A172 (cell line): Measurements from ENCODE around the gene IFNAR2. TPM values are rescaled to one million over a fixed set of nuclear protein-coding genes. Genes with fewer than 3 reads are reported as not detected.
A peak's percentile ranks its signal among the peaks of the same experiment; 100 is the strongest.

Experiments used
- DNase-seq: peaks from one replicate; pipeline ENCODE4 v3.0.0-alpha.2; 2015; ENCODE audit warnings: low spot score
- total RNA-seq: library from RNA; depleted of rRNA; stranded (reverse); fragments of >200 nt; shearing (Covaris generic); gene quantifications from 2 replicates; pipeline ENCODE4 v1.2.3, GENCODE V29; 2014; rRNA removed

The IFNAR2 gene
- total RNA-seq, 1 experiment from 2014 or later, result 10.4 TPM

GRCh38 chr21:33267250-33267649 lies 37.5 kb downstream of the IFNAR2 start:
- no peak for DNase-seq

- DNase-seq, result no peak
Observed at GRCh38 chr21:33268393-33268736, 38.6 kb downstream of the IFNAR2 start.

GRCh38 chr21:33268737-33269441 lies 39.2 kb downstream of the IFNAR2 start:
- DNase-seq, result no peak

- no peak for DNase-seq
Observed at GRCh38 chr21:33270986-33271385, 41.2 kb downstream of the IFNAR2 start.

DNA sequence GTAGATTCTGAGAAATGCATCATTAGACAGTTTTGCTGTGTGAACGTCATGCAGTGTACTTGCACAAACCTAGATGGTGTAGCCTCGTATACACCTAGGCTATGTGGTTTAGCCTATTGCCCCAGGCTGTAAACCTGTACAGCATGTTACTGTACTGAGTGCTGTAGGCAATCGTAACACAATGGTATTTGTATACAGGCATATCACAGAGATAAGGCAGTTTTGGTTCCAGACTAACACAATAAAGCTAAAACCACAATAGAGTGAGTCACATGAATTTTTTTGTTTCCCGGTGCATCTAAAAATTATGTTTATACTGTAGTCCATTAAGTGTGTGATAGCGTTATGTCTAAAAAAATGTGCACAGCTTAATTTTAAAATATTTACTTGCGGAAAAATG lies 43.3 kb downstream of the IFNAR2 start:
- peak; percentile 73 for DNase-seq

- DNase-seq, result no peak
Observed at GRCh38 chr21:33278721-33279120, 49.0 kb downstream of the IFNAR2 start.

GRCh38 chr21:33279330-33279820 lies 49.6 kb downstream of the IFNAR2 start:
- DNase-seq, result no peak

Other genes with a start within 250 kb of the IFNAR2 start
- gene OLIG2, start 204.0 kb upstream of the IFNAR2 start, total RNA-seq, result 1.4 and 3.9 TPM in 2 replicates
- not detected in 2 replicates for gene OLIG1, start 159.8 kb upstream of the IFNAR2 start, total RNA-seq
- 64.9 and 67.7 TPM in 2 replicates for gene IL10RB, start 36.4 kb downstream of the IFNAR2 start, total RNA-seq
- 15.7 and 20.5 TPM in 2 replicates for gene IFNAR1, start 95.0 kb downstream of the IFNAR2 start, total RNA-seq
- gene IFNGR2, start 173.5 kb downstream of the IFNAR2 start, total RNA-seq, result 70.9 and 73.2 TPM in 2 replicates